Lower leg skin (tissue), 3 donors: ENCODE data around the gene PSME4.

Experiments
- POLR2A ChIP-seq, 2 donors: fragments of 450-650 bp; IDR thresholded peaks; one replicate each; pipeline ENCODE4 v1.6.1; 2016 to 2017; ENCODE audit warnings: antibody characterized with exemption in 2 of 2, mild to moderate bottlenecking in 1 of 2, moderate library complexity in 1 of 2
- TF ChIP-seq, protein P1 (sequence below), 3 donors: fragments of 450-650 bp; IDR thresholded peaks; one replicate each; pipeline ENCODE4 v1.5.1; 2016; ENCODE audit warnings: antibody characterized with exemption in 3 of 3, mild to moderate bottlenecking in 3 of 3, moderate library complexity in 2 of 3

DNA sequence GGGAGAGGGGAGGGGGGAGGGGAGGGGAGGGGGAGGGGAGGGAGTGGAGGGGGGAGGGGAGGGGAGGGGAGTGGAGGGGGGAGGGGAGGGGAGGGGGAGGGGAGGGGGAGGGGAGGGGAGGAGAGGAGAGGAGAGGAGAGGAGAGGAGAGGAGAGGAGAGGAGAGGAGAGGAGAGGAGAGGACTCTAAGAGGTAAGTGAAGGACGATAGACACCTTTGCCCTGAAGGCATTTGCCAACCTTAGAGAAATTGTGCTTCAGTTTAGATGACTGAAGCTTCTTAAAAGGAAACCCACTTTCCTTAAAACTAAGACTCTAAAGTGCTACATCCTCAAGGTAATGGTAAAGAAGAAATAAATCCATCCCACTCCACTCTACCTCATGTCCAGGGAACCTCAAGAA lies 130.2 kb downstream of the PSME4 start:
- TF ChIP-seq, protein P1, sequence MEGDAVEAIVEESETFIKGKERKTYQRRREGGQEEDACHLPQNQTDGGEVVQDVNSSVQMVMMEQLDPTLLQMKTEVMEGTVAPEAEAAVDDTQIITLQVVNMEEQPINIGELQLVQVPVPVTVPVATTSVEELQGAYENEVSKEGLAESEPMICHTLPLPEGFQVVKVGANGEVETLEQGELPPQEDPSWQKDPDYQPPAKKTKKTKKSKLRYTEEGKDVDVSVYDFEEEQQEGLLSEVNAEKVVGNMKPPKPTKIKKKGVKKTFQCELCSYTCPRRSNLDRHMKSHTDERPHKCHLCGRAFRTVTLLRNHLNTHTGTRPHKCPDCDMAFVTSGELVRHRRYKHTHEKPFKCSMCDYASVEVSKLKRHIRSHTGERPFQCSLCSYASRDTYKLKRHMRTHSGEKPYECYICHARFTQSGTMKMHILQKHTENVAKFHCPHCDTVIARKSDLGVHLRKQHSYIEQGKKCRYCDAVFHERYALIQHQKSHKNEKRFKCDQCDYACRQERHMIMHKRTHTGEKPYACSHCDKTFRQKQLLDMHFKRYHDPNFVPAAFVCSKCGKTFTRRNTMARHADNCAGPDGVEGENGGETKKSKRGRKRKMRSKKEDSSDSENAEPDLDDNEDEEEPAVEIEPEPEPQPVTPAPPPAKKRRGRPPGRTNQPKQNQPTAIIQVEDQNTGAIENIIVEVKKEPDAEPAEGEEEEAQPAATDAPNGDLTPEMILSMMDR (IDR thresholded peaks at IDR 0.05) = no peak
- TF ChIP-seq POLR2A (IDR thresholded peaks at IDR 0.05) = no peak
